AG04449 (cell line): ENCODE results near the gene MLPH.

ENCODE experiments used
- CTCF ChIA-PET: fragments of 350-600 bp; formaldehyde crosslinking; extraction: SDS; loops from one replicate; lab custom pipeline; 2021; ENCODE audit warnings: antibody characterized with exemption; lab: Yijun Ruan, JAX
- POLR2A ChIA-PET: fragments of 400-600, 350-600 bp; formaldehyde crosslinking; extraction: SDS; loops from one replicate; lab custom pipeline; 2020; ENCODE audit warnings: antibody characterized with exemption, inconsistent platforms; lab: Yijun Ruan, JAX
- DNase-seq: peaks from one replicate; pipeline ENCODE4 v3.0.0-alpha.2; 2010; ENCODE audit warnings: low read depth, low spot score
- H3K4me3 ChIP-seq: 2 replicates; pipeline ENCODE4 v1.5.1; 2011; ENCODE audit warnings: low read depth, mild to moderate bottlenecking, control low read depth, low read length
- CTCF ChIP-seq: IDR thresholded peaks from one replicate; pipeline ENCODE4 v1.5.1; 2011; ENCODE audit warnings: mild to moderate bottlenecking, moderate library complexity, low read length, control low read depth, inconsistent platforms; ENCODE audit not compliant: insufficient read depth; ENCODE audit errors: missing control alignments

Gene MLPH

GRCh38 chr2:237556773-237557632 lies 70.0 kb downstream of the MLPH start:
- no peak for DNase-seq
- POLR2A ChIA-PET, result no interaction called here
- no peak overlapping the region for H3K4me3 ChIP-seq
- CTCF ChIA-PET, result interaction anchor here (0.7 to 3.2 kb wide), 4 partner anchors 15 to 45 kb away, joined by 3 to 20 read pairs (median 8); no protein-coding TSS in a partner anchor
- TF ChIP-seq CTCF, result no peak

GRCh38 chr2:237557633-237558015 lies 70.6 kb downstream of the MLPH start:
- CTCF ChIA-PET, result interaction anchor here (0.7 to 1.7 kb wide), 4 partner anchors 14 to 87 kb away, joined by 3 to 11 read pairs (median 4); no protein-coding TSS in a partner anchor
- POLR2A ChIA-PET, result no interaction called here
- no peak overlapping the region for H3K4me3 ChIP-seq
- no peak for DNase-seq
- TF ChIP-seq CTCF, result no peak

GRCh38 chr2:237558961-237559641 lies 72.0 kb downstream of the MLPH start:
- H3K4me3 ChIP-seq, result no peak overlapping the region
- CTCF ChIA-PET, result interaction anchor here (1.0 to 1.7 kb wide), 4 partner anchors 13 to 466 kb away, joined by 3 to 12 read pairs (median 5); no protein-coding TSS in a partner anchor
- DNase-seq, result no peak
- TF ChIP-seq CTCF, result no peak
- POLR2A ChIA-PET, result no interaction called here

- TF ChIP-seq CTCF, result no peak
- no peak for DNase-seq
- CTCF ChIA-PET, result interaction anchor here (1.5 to 4.0 kb wide), 3 partner anchors 10 to 48 kb away, joined by 7 to 45 read pairs (median 9); no protein-coding TSS in a partner anchor
- POLR2A ChIA-PET, result no interaction called here
- no peak overlapping the region for H3K4me3 ChIP-seq
These were observed 74.2 kb downstream of the MLPH start for GRCh38 chr2:237561221-237561620.

- DNase-seq, result no peak
- no peak for TF ChIP-seq CTCF
- H3K4me3 ChIP-seq, result no peak overlapping the region
- ChIA-PET CTCF (interaction anchor here (1.0 to 4.0 kb wide), 4 partner anchors 9 to 182 kb away, joined by 3 to 45 read pairs (median 8); no protein-coding TSS in a partner anchor), POLR2A (no interaction called here)
These were observed 76.8 kb downstream of the MLPH start for GRCh38 chr2:237563816-237564215.
